A673 (cell line): ENCODE results near the gene RMND1.

Experiments used
- EZH2 ChIP-seq: fragments of 200-600 bp; sonication (generic); IDR thresholded peaks from 2 replicates; pipeline ENCODE4 v1.6.1; 2017; ENCODE audit warnings: borderline replicate concordance, low read depth, mild to moderate bottlenecking, mixed read lengths, antibody characterized with exemption, low read length; ENCODE audit not compliant: poor library complexity, severe bottlenecking
- TF ChIP-seq, protein P1 (sequence below): fragments of 300-800, 200-600 bp; sonication (generic); conservative IDR thresholded peaks from 2 replicates; pipeline ENCODE4 v1.5.1; 2017; ENCODE audit warnings: low read depth, mild to moderate bottlenecking, antibody characterized with exemption, low read length, moderate library complexity, mixed read lengths

DNA sequence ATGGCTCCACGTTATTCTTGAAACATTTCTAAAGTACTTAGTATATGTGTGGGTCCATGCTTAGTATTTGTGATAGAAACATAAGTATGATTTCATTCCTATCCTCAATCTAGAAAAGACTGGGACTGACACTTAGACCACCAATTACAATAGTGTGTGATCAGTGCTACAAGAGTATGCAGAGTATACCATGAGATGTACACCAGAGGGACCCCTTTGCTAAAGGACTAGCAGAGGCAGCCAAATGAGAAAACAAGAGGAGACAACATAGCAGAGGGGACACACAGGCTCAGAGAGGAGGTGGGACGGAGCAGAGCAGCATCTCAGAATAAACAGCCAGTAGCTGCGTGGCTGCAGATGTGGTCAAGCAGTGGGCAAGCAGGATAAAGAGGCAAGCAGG lies 21.0 kb downstream of the RMND1 start:
- TF ChIP-seq, protein P1, sequence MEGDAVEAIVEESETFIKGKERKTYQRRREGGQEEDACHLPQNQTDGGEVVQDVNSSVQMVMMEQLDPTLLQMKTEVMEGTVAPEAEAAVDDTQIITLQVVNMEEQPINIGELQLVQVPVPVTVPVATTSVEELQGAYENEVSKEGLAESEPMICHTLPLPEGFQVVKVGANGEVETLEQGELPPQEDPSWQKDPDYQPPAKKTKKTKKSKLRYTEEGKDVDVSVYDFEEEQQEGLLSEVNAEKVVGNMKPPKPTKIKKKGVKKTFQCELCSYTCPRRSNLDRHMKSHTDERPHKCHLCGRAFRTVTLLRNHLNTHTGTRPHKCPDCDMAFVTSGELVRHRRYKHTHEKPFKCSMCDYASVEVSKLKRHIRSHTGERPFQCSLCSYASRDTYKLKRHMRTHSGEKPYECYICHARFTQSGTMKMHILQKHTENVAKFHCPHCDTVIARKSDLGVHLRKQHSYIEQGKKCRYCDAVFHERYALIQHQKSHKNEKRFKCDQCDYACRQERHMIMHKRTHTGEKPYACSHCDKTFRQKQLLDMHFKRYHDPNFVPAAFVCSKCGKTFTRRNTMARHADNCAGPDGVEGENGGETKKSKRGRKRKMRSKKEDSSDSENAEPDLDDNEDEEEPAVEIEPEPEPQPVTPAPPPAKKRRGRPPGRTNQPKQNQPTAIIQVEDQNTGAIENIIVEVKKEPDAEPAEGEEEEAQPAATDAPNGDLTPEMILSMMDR: peak; percentile 47
- TF ChIP-seq EZH2: no peak
